WTC11 (cell line): Measurements from ENCODE around the gene C9orf50. TPM values are rescaled to one million over a fixed set of nuclear protein-coding genes. Genes with fewer than 3 reads are reported as not detected.

ENCODE experiments used
- ATAC-seq: fragments of 200-7000 bp; cut with Tn5 transposase; 2 replicates; pipeline ENCODE4 v1.10.0; 2021; ENCODE audit warnings: mild to moderate bottlenecking, moderate library complexity
- CTCF ChIA-PET: fragments of 300-600 bp; sonication (Branson Sonifier 250); formaldehyde crosslinking; loops from one replicate; lab custom pipeline; 2021; ENCODE audit warnings: antibody characterized with exemption; lab: Charles Lee
- POLR2A ChIA-PET: fragments of 350-600 bp; sonication (Branson Sonifier 250); formaldehyde crosslinking; loops from one replicate; lab custom pipeline; 2021; ENCODE audit warnings: antibody characterized with exemption; lab: Charles Lee
- DNase-seq: peaks from one replicate; pipeline ENCODE4 v3.0.0; 2021; ENCODE audit warnings: low spot score
- H3K27ac Mint-ChIP-seq: 2 replicates; pipeline ENCODE4 v1.8.0; 2021; ENCODE audit warnings: mixed read lengths
- H3K27me3 Mint-ChIP-seq: 2 replicates; pipeline ENCODE4 v1.8.0; 2021; ENCODE audit warnings: low read depth, mild to moderate bottlenecking, moderate library complexity, mixed read lengths
- H3K36me3 Mint-ChIP-seq: 2 replicates; pipeline ENCODE4 v1.8.0; 2021; ENCODE audit warnings: mixed read lengths
- H3K4me1 Mint-ChIP-seq: 2 replicates; pipeline ENCODE4 v1.8.0; 2022; ENCODE audit warnings: mixed read lengths
- H3K4me3 Mint-ChIP-seq: 2 replicates; pipeline ENCODE4 v1.8.0; 2021; ENCODE audit warnings: mild to moderate bottlenecking, moderate library complexity, mixed read lengths
- H3K9me3 Mint-ChIP-seq: 2 replicates; pipeline ENCODE4 v1.8.0; 2021; ENCODE audit warnings: mixed read lengths
- ATF6 ChIP-seq: sonication (generic); formaldehyde crosslinking; IDR thresholded peaks from 2 replicates; pipeline ENCODE4 v1.8.1; 2023; ENCODE audit warnings: mild to moderate bottlenecking, missing genetic modification reagents
- CTCF ChIP-seq: fragments of 200-600 bp; IDR thresholded peaks from 2 replicates; pipeline ENCODE4 v1.8.0; 2022; ENCODE audit warnings: antibody characterized with exemption
- ESRRA ChIP-seq: sonication (generic); formaldehyde crosslinking; IDR thresholded peaks from 2 replicates; pipeline ENCODE4 v1.8.1; 2022; ENCODE audit warnings: mild to moderate bottlenecking, missing genetic modification reagents, borderline replicate concordance
- GRHL2 ChIP-seq: fragments of 250-450 bp; sonication (Bioruptor Pico); IDR thresholded peaks from 2 replicates; pipeline ENCODE4 v1.8.0; 2022; ENCODE audit warnings: mild to moderate bottlenecking, moderate library complexity; ENCODE audit not compliant: insufficient replicate concordance, severe bottlenecking
- HMGXB4 ChIP-seq: sonication (generic); formaldehyde crosslinking; IDR thresholded peaks from 2 replicates; pipeline ENCODE4 v1.8.1; 2023; ENCODE audit warnings: mild to moderate bottlenecking, moderate library complexity, missing genetic modification reagents
- MXD4 ChIP-seq: fragments of 250-450 bp; sonication (Bioruptor Pico); IDR thresholded peaks from 2 replicates; pipeline ENCODE4 v1.8.0; 2021; ENCODE audit warnings: mild to moderate bottlenecking, moderate library complexity, borderline replicate concordance
- MYBL2 ChIP-seq: sonication (generic); formaldehyde crosslinking; IDR thresholded peaks from 2 replicates; pipeline ENCODE4 v1.8.1; 2023; ENCODE audit warnings: mild to moderate bottlenecking, moderate library complexity, missing genetic modification reagents
- OVOL2 ChIP-seq: fragments of 250-450 bp; sonication (Bioruptor Pico); IDR thresholded peaks from 2 replicates; pipeline ENCODE4 v1.9.0; 2021; ENCODE audit warnings: mild to moderate bottlenecking, borderline replicate concordance
- PREB ChIP-seq: sonication (generic); formaldehyde crosslinking; IDR thresholded peaks from 2 replicates; pipeline ENCODE4 v1.8.1; 2022; ENCODE audit warnings: mild to moderate bottlenecking, missing genetic modification reagents, moderate library complexity, borderline replicate concordance
- SMAD3 ChIP-seq: sonication (generic); formaldehyde crosslinking; IDR thresholded peaks from 2 replicates; pipeline ENCODE4 v1.8.0; 2022; ENCODE audit warnings: missing genetic modification reagents, mild to moderate bottlenecking, borderline replicate concordance
- USF1 ChIP-seq: sonication (generic); formaldehyde crosslinking; IDR thresholded peaks from 2 replicates; pipeline ENCODE4 v1.8.0; 2022; ENCODE audit warnings: mild to moderate bottlenecking, missing genetic modification reagents
- USF2 ChIP-seq: sonication (generic); formaldehyde crosslinking; IDR thresholded peaks from 2 replicates; pipeline ENCODE4 v1.8.1; 2023; ENCODE audit warnings: mild to moderate bottlenecking, missing genetic modification reagents, moderate library complexity
- ZNF121 ChIP-seq: sonication (generic); formaldehyde crosslinking; IDR thresholded peaks from 2 replicates; pipeline ENCODE4 v1.8.0; 2023; ENCODE audit warnings: missing genetic modification reagents
- ZNF425 ChIP-seq: fragments of 250-450 bp; sonication (Bioruptor Pico); conservative IDR thresholded peaks from 2 replicates; pipeline ENCODE4 v1.9.0; 2021; ENCODE audit warnings: mild to moderate bottlenecking
- ZNF532 ChIP-seq: fragments of 250-450 bp; sonication (Bioruptor Pico); IDR thresholded peaks from 2 replicates; pipeline ENCODE4 v1.9.0; 2021; ENCODE audit warnings: mild to moderate bottlenecking, borderline replicate concordance
- ZSCAN18 ChIP-seq: fragments of 250-450 bp; sonication (Bioruptor Pico); IDR thresholded peaks from 2 replicates; pipeline ENCODE4 v2.1.2; 2022; ENCODE audit warnings: mild to moderate bottlenecking, moderate library complexity
- total RNA-seq: library from RNA; stranded (reverse); gene quantifications from 3 replicates; pipeline ENCODE4 v1.2.3, GENCODE V29; 2021

C9orf50 gene
- total RNA-seq, 1 experiment from 2014 or later, result 0.11 TPM

- CTCF ChIA-PET, result interaction anchor here (1.8 to 2.7 kb wide), 2 partner anchors 19 to 76 kb away, joined by 8 to 10 read pairs; partner anchors contain the start of gene ASB6
- POLR2A ChIA-PET, result no interaction called here
- Mint-ChIP-seq H3K36me3 (no peaks in the 10 kb centered on the region), H3K27me3 (peaks cover 35% of the 10 kb centered on the region), H3K4me1 (peaks cover 3% of the 10 kb centered on the region; the same call in 1 of the 2 replicates), H3K9me3 (no peaks in the 10 kb centered on the region), H3K4me3 (no peak overlapping the region), H3K27ac (no peak overlapping the region)
- DNase-seq, result no peak
- TF ChIP-seq ESRRA (CRISPR knock-in tag) (no peak), SMAD3 (no peak), ZNF425 (CRISPR knock-in tag) (no peak), USF2 (CRISPR knock-in tag) (no peak), PREB (CRISPR knock-in tag) (no peak), HMGXB4 (no peak), ZSCAN18 (no peak), MXD4 (CRISPR knock-in tag) (no peak), CTCF (no peak), ZNF121 (CRISPR knock-in tag) (no peak), OVOL2 (CRISPR knock-in tag) (no peak), ATF6 (CRISPR knock-in tag) (no peak), ZNF532 (CRISPR knock-in tag) (no peak), GRHL2 (CRISPR knock-in tag) (no peak), USF1 (CRISPR knock-in tag) (no peak), MYBL2 (CRISPR knock-in tag) (no peak)
- no peak for ATAC-seq
These were observed 40.1 kb upstream of the C9orf50 start for GRCh38 chr9:129661029-129661428.
